Measurements from ENCODE around the gene FREM2.

FREM2 gene

GRCh38 chr13:38718374-38718773 lies 31.5 kb downstream of the FREM2 start:
- TF ChIP-seq CTCF (IDR thresholded peaks at IDR 0.05; ENCODE audit: low read depth, low read length) (no peak), POLR2A (IDR thresholded peaks at IDR 0.05; ENCODE audit: extremely low read depth, insufficient read length) (no peak), MYC (IDR thresholded peaks at IDR 0.05; ENCODE audit: low read depth, low read length) (no peak), MAX (IDR thresholded peaks at IDR 0.05; ENCODE audit: low read depth, low read length) (no peak)
- H3K4me3 ChIP-seq (ENCODE audit: low read depth, low read length), result no peak overlapping the region
- DNase-seq (ENCODE audit: low read depth), result no peak

GRCh38 chr13:38730332-38730731 lies 43.5 kb downstream of the FREM2 start:
- H3K4me3 ChIP-seq (ENCODE audit: low read depth, low read length), result no peak overlapping the region
- no peak for DNase-seq (ENCODE audit: low read depth)
- no peak for TF ChIP-seq MAX (IDR thresholded peaks at IDR 0.05; ENCODE audit: low read depth, low read length)
- TF ChIP-seq POLR2A (IDR thresholded peaks at IDR 0.05; ENCODE audit: extremely low read depth, insufficient read length), result no peak
- no peak for TF ChIP-seq CTCF (IDR thresholded peaks at IDR 0.05; ENCODE audit: low read depth, low read length)
- TF ChIP-seq MYC (IDR thresholded peaks at IDR 0.05; ENCODE audit: low read depth, low read length), result no peak

- DNase-seq (ENCODE audit: low read depth), result no peak
- H3K4me3 ChIP-seq (ENCODE audit: low read depth, low read length), result no peak overlapping the region
- TF ChIP-seq CTCF (IDR thresholded peaks at IDR 0.05; ENCODE audit: low read depth, low read length) (no peak), MAX (IDR thresholded peaks at IDR 0.05; ENCODE audit: low read depth, low read length) (no peak), MYC (IDR thresholded peaks at IDR 0.05; ENCODE audit: low read depth, low read length) (no peak), POLR2A (IDR thresholded peaks at IDR 0.05; ENCODE audit: extremely low read depth, insufficient read length) (no peak)
Measured at GRCh38 chr13:38733146-38733545, 46.3 kb downstream of the FREM2 start.

- H3K4me3 ChIP-seq (ENCODE audit: low read depth, low read length), result no peak overlapping the region
- DNase-seq (ENCODE audit: low read depth), result no peak
- TF ChIP-seq MAX (IDR thresholded peaks at IDR 0.05; ENCODE audit: low read depth, low read length) (no peak), CTCF (IDR thresholded peaks at IDR 0.05; ENCODE audit: low read depth, low read length) (no peak)
Measured at GRCh38 chr13:38735665-38736440, 49.0 kb downstream of the FREM2 start.

- no peak for DNase-seq (ENCODE audit: low read depth)
- no peak overlapping the region for H3K4me3 ChIP-seq (ENCODE audit: low read depth, low read length)
- TF ChIP-seq POLR2A (IDR thresholded peaks at IDR 0.05; ENCODE audit: extremely low read depth, insufficient read length) (no peak), MYC (IDR thresholded peaks at IDR 0.05; ENCODE audit: low read depth, low read length) (no peak), MAX (IDR thresholded peaks at IDR 0.05; ENCODE audit: low read depth, low read length) (no peak), CTCF (IDR thresholded peaks at IDR 0.05; ENCODE audit: low read depth, low read length) (no peak)
Measured at GRCh38 chr13:38743466-38743865, 56.6 kb downstream of the FREM2 start.

Data from NB4 (cell line).